ENCODE measurements around the gene CPA3. TPM values are rescaled to one million over a fixed set of nuclear protein-coding genes. Genes with fewer than 3 reads are reported as not detected.

CPA3 gene
- polyA plus RNA-seq, 3 donors, result 0.20 to 0.67 (median 0.20) TPM

Other genes starting within 250 kb of the CPA3 start
- gene AGTR1, start 167.4 kb upstream of the CPA3 start, polyA plus RNA-seq (ENCODE audit: insufficient read length in 3 of 3), result 10 to 100 TPM; 16.4 to 27.4 (median 17.1) TPM
- 1 to 10 TPM in 1 of 3 donors, under 1 TPM in 2; 0.53 to 1.4 (median 0.96) TPM for gene CPB1, start 37.5 kb upstream of the CPA3 start, polyA plus RNA-seq (ENCODE audit: insufficient read length in 3 of 3)
- 10 to 100 TPM; 24.2 to 30.7 (median 26.4) TPM for gene GYG1, start 126.2 kb downstream of the CPA3 start, polyA plus RNA-seq (ENCODE audit: insufficient read length in 3 of 3)
- 10 to 100 TPM; 38.0 to 46.1 (median 45.0) TPM for gene HLTF, start 221.2 kb downstream of the CPA3 start, polyA plus RNA-seq (ENCODE audit: insufficient read length in 3 of 3)

Data from renal cortex interstitium (tissue), 3 donors.